ENCODE data around the gene FBXL19. TPM values are rescaled to one million over a fixed set of nuclear protein-coding genes. Genes with fewer than 3 reads are reported as not detected.

Gene FBXL19
- total RNA-seq, 1 donor, result 9.8 TPM

- DNase-seq (ENCODE audit: low read depth), result no peak
- no peak overlapping the region for H3K4me3 ChIP-seq (ENCODE audit: low read depth, low read length)
- no peak for TF ChIP-seq CTCF (IDR thresholded peaks at IDR 0.05; ENCODE audit: insufficient read depth, low read length)
Measured at GRCh38 chr16:30992931-30993816, 69.8 kb downstream of the FBXL19 start.

GRCh38 chr16:30995927-30996323 lies 72.6 kb downstream of the FBXL19 start:
- H3K4me3 ChIP-seq (ENCODE audit: low read depth, low read length), result peak overlapping the region; percentile 71
- no peak for DNase-seq (ENCODE audit: low read depth)
- no peak for TF ChIP-seq CTCF (IDR thresholded peaks at IDR 0.05; ENCODE audit: insufficient read depth, low read length)

GRCh38 chr16:30996324-30996984 lies 73.1 kb downstream of the FBXL19 start:
- DNase-seq (ENCODE audit: low read depth), result peak; percentile 48
- no peak for TF ChIP-seq CTCF (IDR thresholded peaks at IDR 0.05; ENCODE audit: insufficient read depth, low read length)
- peak overlapping the region; percentile 71 for H3K4me3 ChIP-seq (ENCODE audit: low read depth, low read length)

GRCh38 chr16:30996985-30997724 lies 73.8 kb downstream of the FBXL19 start:
- TF ChIP-seq CTCF (IDR thresholded peaks at IDR 0.05; ENCODE audit: insufficient read depth, low read length), result no peak
- peak overlapping the region; percentile 71 for H3K4me3 ChIP-seq (ENCODE audit: low read depth, low read length)
- DNase-seq (ENCODE audit: low read depth), result peak; percentile 55

- H3K4me3 ChIP-seq (ENCODE audit: low read depth, low read length), result peak overlapping the region; percentile 55
- TF ChIP-seq CTCF (IDR thresholded peaks at IDR 0.05; ENCODE audit: insufficient read depth, low read length), result no peak
- DNase-seq (ENCODE audit: low read depth), result peak; percentile 68
Measured at GRCh38 chr16:30997725-30998711, 74.6 kb downstream of the FBXL19 start.

Small RNA genes lying within 50 kb of the gene (small RNA-seq; reads per million reads assigned to genes)
- gene AC135048.1 (not detected), gene MIR4519 (not detected), gene MIR762 (not detected)

Other genes with a start within 250 kb of the FBXL19 start
- gene SRCAP, start 224.4 kb upstream of the FBXL19 start, total RNA-seq (ENCODE audit: low replicate concordance), result 10.8 and 21.9 TPM in 2 replicates
- gene PHKG2, start 175.1 kb upstream of the FBXL19 start, total RNA-seq (ENCODE audit: low replicate concordance), result 20.8 and 24.0 TPM in 2 replicates
- 0.49 and 2.7 TPM in 2 replicates for gene CFAP119, start 161.5 kb upstream of the FBXL19 start, total RNA-seq (ENCODE audit: low replicate concordance)
- 73.5 and 89.4 TPM in 2 replicates for gene RNF40, start 161.2 kb upstream of the FBXL19 start, total RNA-seq (ENCODE audit: low replicate concordance)
- 10.6 and 15.0 TPM in 2 replicates for gene ZNF629, start 136.4 kb upstream of the FBXL19 start, total RNA-seq (ENCODE audit: low replicate concordance)
- gene BCL7C, start 29.5 kb upstream of the FBXL19 start, total RNA-seq (ENCODE audit: low replicate concordance), result 22.3 and 45.5 TPM in 2 replicates
- 2.5 and 3.2 TPM in 2 replicates for gene CTF1, start 27.0 kb upstream of the FBXL19 start, total RNA-seq (ENCODE audit: low replicate concordance)
- gene ORAI3, start 25.5 kb downstream of the FBXL19 start, total RNA-seq (ENCODE audit: low replicate concordance), result 33.0 and 35.6 TPM in 2 replicates
- gene SETD1A, start 34.2 kb downstream of the FBXL19 start, total RNA-seq (ENCODE audit: low replicate concordance), result 1.6 and 5.3 TPM in 2 replicates
- 15.5 and 60.9 TPM in 2 replicates for gene HSD3B7, start 61.6 kb downstream of the FBXL19 start, total RNA-seq (ENCODE audit: low replicate concordance)
- gene STX1B, start 87.1 kb downstream of the FBXL19 start, total RNA-seq (ENCODE audit: low replicate concordance), result 2.1 and 2.3 TPM in 2 replicates
- 24.2 and 29.7 TPM in 2 replicates for gene STX4, start 110.0 kb downstream of the FBXL19 start, total RNA-seq (ENCODE audit: low replicate concordance)
- gene ZNF668, start 150.7 kb downstream of the FBXL19 start, total RNA-seq (ENCODE audit: low replicate concordance), result 4.6 and 12.3 TPM in 2 replicates
- 5.8 and 16.2 TPM in 2 replicates for gene ZNF646, start 150.8 kb downstream of the FBXL19 start, total RNA-seq (ENCODE audit: low replicate concordance)
- 1.6 and 2.8 TPM in 2 replicates for gene PRSS53, start 165.4 kb downstream of the FBXL19 start, total RNA-seq (ENCODE audit: low replicate concordance)
- gene VKORC1, start 171.2 kb downstream of the FBXL19 start, total RNA-seq (ENCODE audit: low replicate concordance), result 56.3 and 146 TPM in 2 replicates
- 16.9 and 39.5 TPM in 2 replicates for gene BCKDK, start 184.8 kb downstream of the FBXL19 start, total RNA-seq (ENCODE audit: low replicate concordance)
- gene KAT8, start 194.1 kb downstream of the FBXL19 start, total RNA-seq (ENCODE audit: low replicate concordance), result 25.1 and 31.5 TPM in 2 replicates
- not detected in 2 replicates for gene PRSS8, start 212.2 kb downstream of the FBXL19 start, total RNA-seq (ENCODE audit: low replicate concordance)
- 1.1 and 3.8 TPM in 2 replicates for gene PRSS36, start 226.5 kb downstream of the FBXL19 start, total RNA-seq (ENCODE audit: low replicate concordance)